KBM-7 (cell line): Measurements from ENCODE around the gene CIITA.

Source experiments
- DNase-seq: peaks from one replicate; pipeline ENCODE4 v3.0.0-alpha.2; 2015
- in situ Hi-C: fragments of 300-500 bp; cut with MboI; formaldehyde crosslinking; loops from 2 replicates; pipeline ENCODE4 v1.14.3; 2020; ENCODE audit warnings: low sequenced_read_pairs, low pct_unique_long_range_greater_than_20kb, mixed read lengths

The CIITA gene

DNA sequence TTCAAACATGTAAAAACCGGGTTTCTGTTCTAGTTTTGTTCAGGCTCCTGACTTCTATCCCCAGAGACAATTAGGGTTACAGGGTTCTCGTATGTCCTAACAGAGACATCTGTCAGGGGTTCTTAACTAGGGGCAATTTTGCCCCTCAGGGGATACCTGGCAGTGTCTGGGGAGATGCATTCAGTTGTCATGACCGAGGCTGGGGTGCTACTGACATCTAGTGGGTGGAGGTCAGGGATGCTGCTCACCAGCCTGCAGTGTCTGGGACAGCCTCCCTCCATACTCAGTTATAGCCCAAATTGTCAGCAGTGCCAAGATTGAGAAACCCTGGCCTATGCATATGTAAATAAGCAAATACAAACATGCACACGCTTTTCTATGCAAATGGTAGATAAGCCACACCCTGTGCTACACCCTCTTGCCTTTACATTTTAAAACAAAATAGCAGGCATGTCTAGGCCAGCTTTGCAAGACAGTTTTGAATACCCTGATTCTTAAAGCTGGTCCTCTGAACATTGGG is 104.8 kb downstream of the CIITA start:
- peak; percentile 53 for DNase-seq
- in situ Hi-C loops, result no loop called here

DNA sequence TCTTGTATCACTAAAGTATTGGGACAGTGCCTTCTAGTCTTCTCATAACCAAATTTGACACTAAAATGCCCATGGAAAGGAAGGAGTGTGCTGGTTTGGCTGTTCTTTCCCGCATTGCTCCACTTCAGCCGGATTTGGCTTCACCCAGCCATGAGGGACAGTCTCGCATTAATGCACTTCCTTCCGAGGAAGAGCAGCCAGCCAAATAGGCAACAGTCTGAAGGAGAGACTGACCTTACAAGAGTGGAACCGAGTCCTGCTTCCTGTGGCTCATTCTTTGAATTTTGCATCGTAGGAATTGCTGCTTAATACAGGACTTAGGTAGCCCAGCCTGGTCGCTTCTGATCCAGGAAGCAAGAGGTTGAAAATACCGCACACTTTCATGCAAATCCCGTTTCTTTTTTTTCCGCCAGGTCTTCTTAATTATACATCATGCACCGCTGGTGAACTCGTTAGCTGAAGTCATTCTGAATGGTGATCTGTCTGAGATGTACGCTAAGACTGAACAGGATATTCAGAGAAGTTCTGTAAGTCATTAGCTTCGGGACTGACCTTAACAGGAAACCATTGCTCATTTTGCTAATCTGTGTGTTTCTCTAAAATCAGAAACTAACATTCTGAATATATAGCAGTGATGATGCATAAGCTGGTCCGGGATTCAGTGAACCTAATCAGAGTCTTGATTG is 105.6 kb downstream of the CIITA start:
- DNase-seq, result no peak
- in situ Hi-C loops, result no loop called here

DNA sequence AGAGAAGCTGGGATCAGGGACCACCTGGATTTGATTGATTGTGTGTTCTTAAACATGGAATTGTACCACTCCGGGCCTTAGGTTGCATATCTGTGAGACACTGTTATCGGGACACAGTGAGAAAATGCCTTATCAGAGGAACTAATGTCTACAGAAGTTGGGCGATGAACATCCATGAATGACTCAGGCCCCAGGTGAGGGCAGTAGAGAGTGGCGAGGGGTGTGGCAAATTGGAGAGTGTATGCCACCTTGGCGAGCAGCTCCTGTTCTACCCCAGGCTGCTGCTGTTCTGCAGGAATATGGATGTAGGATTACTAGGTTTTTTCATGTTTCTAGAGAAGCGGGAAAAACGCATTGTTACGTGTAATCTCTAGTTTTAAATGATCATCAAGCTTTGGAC is 106.2 kb downstream of the CIITA start:
- in situ Hi-C loops, result no loop called here
- no peak for DNase-seq

DNA sequence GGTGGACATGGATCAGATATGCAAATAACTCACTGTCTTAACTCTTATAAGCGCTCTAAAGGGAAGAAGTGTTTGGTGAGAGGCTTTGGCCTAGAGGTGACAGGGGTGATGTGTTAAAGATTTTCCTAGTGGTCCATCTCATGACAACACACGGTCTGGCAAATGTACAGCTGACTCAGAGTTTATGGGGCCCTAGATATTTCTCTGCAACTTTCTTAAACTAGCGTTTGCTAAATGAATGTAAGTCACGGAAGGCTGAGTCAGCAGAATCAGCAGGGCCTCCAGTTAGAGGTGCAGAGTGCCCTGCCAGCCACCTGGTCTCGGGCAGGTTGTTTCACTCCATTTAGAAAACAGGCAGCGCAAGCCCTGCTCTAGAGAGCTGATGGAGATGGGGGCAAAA is 107.5 kb downstream of the CIITA start:
- DNase-seq, result no peak

More for the DNA sequence above, 107.5 kb downstream of the CIITA start:
- in situ Hi-C loops, result no loop called here
